MM.1S (cell line): ENCODE data around the gene CDK9.

ENCODE experiments used
- DNase-seq: peaks from one replicate; pipeline ENCODE4 v3.0.0-alpha.2; 2015
- H2AFZ ChIP-seq: fragments of 300-600 bp; sonication (generic); 2 replicates; pipeline ENCODE4 v1.6.0; 2016; ENCODE audit warnings: antibody characterized with exemption, low read length
- H3F3A ChIP-seq: fragments of 300-600 bp; sonication (generic); 2 replicates; pipeline ENCODE4 v1.6.1; 2016; ENCODE audit warnings: mild to moderate bottlenecking, antibody characterized with exemption, low read length, moderate library complexity, mixed read lengths; ENCODE audit not compliant: insufficient read depth
- H3K27ac ChIP-seq: fragments of 300-600 bp; sonication (generic); 2 replicates; pipeline ENCODE4 v1.5.1; 2016; ENCODE audit warnings: mild to moderate bottlenecking, low read length
- H3K27me3 ChIP-seq: fragments of 300-600 bp; sonication (generic); replicated peaks from 2 replicates; pipeline ENCODE4 v1.6.0; 2016; ENCODE audit warnings: low read length; ENCODE audit not compliant: insufficient read depth
- H3K36me3 ChIP-seq: fragments of 300-600 bp; sonication (generic); replicated peaks from 2 replicates; pipeline ENCODE4 v1.6.1; 2016; ENCODE audit warnings: mild to moderate bottlenecking, low read length, mixed read lengths; ENCODE audit not compliant: insufficient read depth
- H3K4me1 ChIP-seq: fragments of 300-600 bp; sonication (generic); 2 replicates; pipeline ENCODE4 v1.6.1; 2016; ENCODE audit warnings: low read length, mixed read lengths
- H3K4me2 ChIP-seq: fragments of 300-600 bp; sonication (generic); 2 replicates; pipeline ENCODE4 v1.6.0; 2016; ENCODE audit warnings: low read depth, low read length
- H3K4me3 ChIP-seq: fragments of 300-600 bp; sonication (generic); 2 replicates; pipeline ENCODE4 v1.5.1; 2016; ENCODE audit warnings: low read length, mixed read lengths
- H3K79me2 ChIP-seq: fragments of 300-600 bp; sonication (generic); 2 replicates; pipeline ENCODE4 v1.6.1; 2016; ENCODE audit warnings: mixed run types, low read length, mixed read lengths
- H3K9ac ChIP-seq: fragments of 300-600 bp; sonication (generic); 2 replicates; pipeline ENCODE4 v1.6.1; 2016; ENCODE audit warnings: low read length, mixed read lengths
- H3K9me2 ChIP-seq: fragments of 300-600 bp; sonication (generic); replicated peaks from 2 replicates; pipeline ENCODE4 v1.6.1; 2016; ENCODE audit warnings: mild to moderate bottlenecking, low read length, mixed read lengths; ENCODE audit not compliant: insufficient read depth
- H3K9me3 ChIP-seq: fragments of 300-600 bp; sonication (generic); replicated peaks from 2 replicates; pipeline ENCODE4 v1.6.1; 2016; ENCODE audit warnings: mild to moderate bottlenecking, low read length, mixed read lengths; ENCODE audit not compliant: insufficient read depth
- H4K20me1 ChIP-seq: fragments of 300-600 bp; sonication (generic); 2 replicates; pipeline ENCODE4 v1.6.1; 2016; ENCODE audit warnings: mild to moderate bottlenecking, low read length, moderate library complexity, mixed read lengths; ENCODE audit not compliant: insufficient read depth
- EZH2 ChIP-seq: fragments of 300-600 bp; sonication (generic); optimal IDR thresholded peaks from 2 replicates; pipeline ENCODE3; 2017; ENCODE audit warnings: low read depth, mild to moderate bottlenecking, antibody characterized with exemption, low read length, mixed read lengths
- EZH2phosphoT487 ChIP-seq: fragments of 300-600 bp; sonication (generic); IDR thresholded peaks from 2 replicates; pipeline ENCODE4 v1.6.1; 2018; ENCODE audit warnings: antibody characterized with exemption, low read length
- TF ChIP-seq, protein P1 (sequence below): fragments of 300-600 bp; sonication (generic); IDR thresholded peaks from 2 replicates; pipeline ENCODE4 v1.5.1; 2016; ENCODE audit warnings: antibody characterized with exemption, low read length, mixed read lengths

The CDK9 gene

DNA sequence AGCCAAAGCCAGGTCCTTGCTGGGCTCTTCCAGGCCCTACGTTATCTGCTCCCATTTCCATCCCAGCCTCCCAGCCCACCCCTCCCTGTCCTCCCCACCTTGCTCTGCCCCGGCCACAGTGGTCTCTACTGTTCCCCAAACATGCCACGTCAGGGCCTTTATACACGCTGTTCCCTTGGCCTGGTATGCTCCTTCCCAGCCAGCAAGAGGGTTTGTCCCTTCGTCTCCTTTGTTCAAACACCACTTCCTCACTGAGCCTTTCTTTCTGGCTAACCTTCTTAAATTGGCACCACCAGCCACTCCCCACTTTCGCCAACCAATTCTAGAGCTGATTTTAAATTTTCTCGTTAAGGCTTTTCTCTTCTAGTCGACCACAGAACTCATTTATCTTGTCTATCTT lies 17.1 kb upstream of the CDK9 start:
- TF ChIP-seq EZH2phosphoT487 (no peak), EZH2 (no peak)
- TF ChIP-seq, protein P1, sequence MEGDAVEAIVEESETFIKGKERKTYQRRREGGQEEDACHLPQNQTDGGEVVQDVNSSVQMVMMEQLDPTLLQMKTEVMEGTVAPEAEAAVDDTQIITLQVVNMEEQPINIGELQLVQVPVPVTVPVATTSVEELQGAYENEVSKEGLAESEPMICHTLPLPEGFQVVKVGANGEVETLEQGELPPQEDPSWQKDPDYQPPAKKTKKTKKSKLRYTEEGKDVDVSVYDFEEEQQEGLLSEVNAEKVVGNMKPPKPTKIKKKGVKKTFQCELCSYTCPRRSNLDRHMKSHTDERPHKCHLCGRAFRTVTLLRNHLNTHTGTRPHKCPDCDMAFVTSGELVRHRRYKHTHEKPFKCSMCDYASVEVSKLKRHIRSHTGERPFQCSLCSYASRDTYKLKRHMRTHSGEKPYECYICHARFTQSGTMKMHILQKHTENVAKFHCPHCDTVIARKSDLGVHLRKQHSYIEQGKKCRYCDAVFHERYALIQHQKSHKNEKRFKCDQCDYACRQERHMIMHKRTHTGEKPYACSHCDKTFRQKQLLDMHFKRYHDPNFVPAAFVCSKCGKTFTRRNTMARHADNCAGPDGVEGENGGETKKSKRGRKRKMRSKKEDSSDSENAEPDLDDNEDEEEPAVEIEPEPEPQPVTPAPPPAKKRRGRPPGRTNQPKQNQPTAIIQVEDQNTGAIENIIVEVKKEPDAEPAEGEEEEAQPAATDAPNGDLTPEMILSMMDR, result no peak
- Histone ChIP-seq H2AFZ (no peak overlapping the region), H3K4me1 (peaks cover 20% of the 10 kb centered on the region), H3K4me2 (no peak overlapping the region), H3K9ac (no peak overlapping the region), H3K27ac (no peak overlapping the region), H4K20me1 (no peaks in the 10 kb centered on the region), H3F3A (peaks cover 21% of the 10 kb centered on the region; the same call in 1 of the 2 replicates), H3K79me2 (peaks cover 41% of the 10 kb centered on the region), H3K9me3 (no peaks in the 10 kb centered on the region), H3K36me3 (no peaks in the 10 kb centered on the region; the same call in 1 of the 2 replicates), H3K9me2 (no peaks in the 10 kb centered on the region), H3K4me3 (no peak overlapping the region), H3K27me3 (no peaks in the 10 kb centered on the region)
- DNase-seq, result no peak

- Histone ChIP-seq H3K9me2 (no peaks in the 10 kb centered on the region), H3K9ac (no peak overlapping the region), H3K4me1 (peaks cover 20% of the 10 kb centered on the region), H3K4me2 (no peak overlapping the region), H3K79me2 (peaks cover 45% of the 10 kb centered on the region), H3K27me3 (no peaks in the 10 kb centered on the region), H3K9me3 (no peaks in the 10 kb centered on the region), H3K36me3 (peaks cover 4% of the 10 kb centered on the region; the same call in 1 of the 2 replicates), H3K4me3 (no peak overlapping the region), H3F3A (peaks cover 25% of the 10 kb centered on the region; the same call in 1 of the 2 replicates), H4K20me1 (no peaks in the 10 kb centered on the region), H3K27ac (no peak overlapping the region), H2AFZ (no peak overlapping the region)
- no peak for TF ChIP-seq EZH2phosphoT487
- no peak for TF ChIP-seq EZH2
- TF ChIP-seq, protein P1, result no peak
- no peak for DNase-seq
These were observed 16.7 kb upstream of the CDK9 start for GRCh38 chr9:127769101-127769500.

GRCh38 chr9:127769929-127770582 lies 15.8 kb upstream of the CDK9 start:
- Histone ChIP-seq H4K20me1 (no peaks in the 10 kb centered on the region), H3K27ac (peak overlapping the region; percentile 58; the same call in 1 of the 2 replicates), H3K79me2 (peaks cover 54% of the 10 kb centered on the region), H3K36me3 (peaks cover 6% of the 10 kb centered on the region; the same call in 1 of the 2 replicates), H3K9me2 (no peaks in the 10 kb centered on the region), H2AFZ (no peak overlapping the region), H3K27me3 (no peaks in the 10 kb centered on the region), H3K4me3 (peak overlapping the region; percentile 74), H3K9ac (peak overlapping the region; percentile 51; the same call in 1 of the 2 replicates), H3K9me3 (no peaks in the 10 kb centered on the region), H3K4me2 (peak overlapping the region; percentile 90), H3F3A (peaks cover 26% of the 10 kb centered on the region; the same call in 1 of the 2 replicates), H3K4me1 (peaks cover 23% of the 10 kb centered on the region)
- no peak for DNase-seq
- TF ChIP-seq EZH2 (no peak), EZH2phosphoT487 (no peak)
- TF ChIP-seq, protein P1, result no peak
